GM12892 (cell line): ENCODE results near the gene SLC25A3.

Source experiments
- POLR2A ChIP-seq: IDR thresholded peaks from 2 replicates; pipeline ENCODE4 v1.6.1; 2011; ENCODE audit warnings: low read depth, low read length, control low read depth
- TAF1 ChIP-seq: IDR thresholded peaks from 2 replicates; pipeline ENCODE4 v1.6.1; 2011; ENCODE audit warnings: low read depth, mild to moderate bottlenecking, control low read depth, low read length, borderline replicate concordance

GRCh38 chr12:98582093-98582492 is 11.4 kb upstream of the SLC25A3 start:
- TF ChIP-seq POLR2A (no peak), TAF1 (no peak)
